ENCODE data around the gene TULP1. TPM values are rescaled to one million over a fixed set of nuclear protein-coding genes. Genes with fewer than 3 reads are reported as not detected.
"Not testable (repeated sequence)": the region's sequence is repeated elsewhere in the genome, so short reads cannot be mapped to it uniquely, and the experiment has no call there.

The TULP1 gene
- total RNA-seq, 1 donor from 2014 or later, result not detected

DNA sequence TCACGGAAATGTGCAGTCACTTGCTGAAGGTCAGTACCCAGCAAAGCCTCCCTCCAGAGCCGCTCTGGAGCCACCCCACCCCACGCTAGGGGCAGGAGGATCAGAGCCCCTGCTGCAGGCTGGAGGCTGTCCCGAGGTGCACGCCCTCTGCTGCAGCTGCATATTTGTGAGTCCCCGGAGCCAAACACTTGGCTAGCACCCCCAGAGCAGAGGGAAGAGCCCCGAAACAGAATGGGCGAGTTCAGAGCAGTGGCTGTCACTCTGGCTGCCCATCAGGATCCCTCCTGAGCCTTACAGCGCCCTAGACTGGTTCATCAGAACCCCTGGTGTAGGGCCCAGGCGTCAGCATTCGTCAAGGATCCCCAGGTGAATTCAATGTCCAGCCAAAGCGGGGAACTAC, 9.5 kb upstream of the TULP1 start:
- DNase-seq (ENCODE audit: extremely low read depth, low read depth, low spot score), result no peak

DNA sequence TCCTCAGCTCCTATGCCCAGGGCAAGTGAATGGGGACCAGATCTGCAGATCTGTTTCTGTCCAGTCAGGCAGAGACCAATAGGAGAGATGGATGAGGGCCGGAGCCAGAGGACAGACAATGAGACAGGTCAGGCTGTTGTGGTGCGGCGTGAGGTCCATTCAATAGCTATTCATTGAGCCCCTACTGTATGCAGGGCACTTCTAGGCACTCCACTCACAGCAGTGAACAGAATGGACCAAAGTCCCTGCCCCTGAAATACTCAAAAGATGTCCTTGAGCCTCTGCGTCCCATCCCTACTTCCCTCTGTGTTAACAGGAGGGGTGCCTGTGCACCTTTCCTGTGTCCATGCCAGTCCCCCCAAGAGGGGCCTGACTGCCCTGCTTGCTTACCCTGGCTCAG, 8.5 kb upstream of the TULP1 start:
- DNase-seq (ENCODE audit: extremely low read depth, low read depth, low spot score), result no peak

GRCh38 chr6:35519313-35520015, 6.8 kb upstream of the TULP1 start:
- DNase-seq (ENCODE audit: extremely low read depth, low read depth, low spot score), result no peak

DNA sequence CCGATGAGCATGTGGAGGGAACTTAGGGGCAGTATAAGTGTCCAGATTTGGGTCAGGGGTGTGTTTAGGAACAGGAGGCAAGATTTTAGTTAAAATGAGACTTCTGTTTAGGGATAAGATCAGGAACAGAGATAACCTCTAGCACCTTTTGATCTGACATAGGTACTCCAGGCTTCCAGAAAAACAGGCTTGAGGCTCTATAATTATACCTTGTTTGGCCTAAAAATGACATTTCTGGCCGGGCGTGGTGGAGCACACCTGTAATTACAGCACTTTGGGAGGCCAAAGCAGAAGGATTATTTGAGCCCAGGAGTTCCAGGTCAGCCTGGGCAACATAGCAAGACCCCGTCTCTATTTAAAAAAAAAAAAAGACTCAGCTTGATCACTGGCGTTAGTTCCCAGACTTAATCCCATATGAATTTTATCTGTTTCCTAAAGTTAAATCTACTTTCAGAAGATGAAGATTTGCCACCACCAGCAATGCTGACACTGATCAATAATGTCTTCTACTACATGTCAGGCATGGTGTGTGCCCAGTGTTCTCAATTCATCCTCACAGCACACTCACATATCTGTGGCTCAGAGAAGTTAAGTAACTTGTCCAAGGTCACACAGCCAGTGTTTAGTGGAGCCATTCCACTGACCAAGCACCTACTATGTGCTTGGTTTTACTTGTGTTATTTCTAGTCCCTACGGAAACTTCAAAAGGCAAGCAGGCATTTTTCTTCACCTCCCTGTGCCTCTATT, 6.0 kb upstream of the TULP1 start:
- no peak for DNase-seq (ENCODE audit: extremely low read depth, low read depth, low spot score)

DNA sequence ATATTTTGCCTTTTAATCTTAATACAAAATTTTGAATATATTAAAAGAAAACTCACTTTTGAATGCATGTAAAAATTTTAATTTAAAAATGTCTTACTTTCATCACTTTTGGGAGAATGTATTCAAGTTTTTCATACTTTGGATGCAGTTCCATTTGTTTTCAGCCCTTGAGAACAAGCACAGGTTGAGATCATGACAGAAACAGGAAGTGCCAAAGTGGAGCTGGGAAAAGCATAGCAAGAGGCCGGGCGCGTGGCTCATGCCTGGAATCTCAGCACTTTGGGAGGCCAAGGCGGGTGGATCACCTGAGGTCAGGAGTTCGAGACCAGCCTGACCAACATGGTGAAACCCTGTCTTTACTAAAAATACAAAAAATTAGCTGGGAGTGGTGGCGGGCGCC, 5.3 kb upstream of the TULP1 start:
- DNase-seq (ENCODE audit: extremely low read depth, low read depth, low spot score), result not testable (repeated sequence)

DNA sequence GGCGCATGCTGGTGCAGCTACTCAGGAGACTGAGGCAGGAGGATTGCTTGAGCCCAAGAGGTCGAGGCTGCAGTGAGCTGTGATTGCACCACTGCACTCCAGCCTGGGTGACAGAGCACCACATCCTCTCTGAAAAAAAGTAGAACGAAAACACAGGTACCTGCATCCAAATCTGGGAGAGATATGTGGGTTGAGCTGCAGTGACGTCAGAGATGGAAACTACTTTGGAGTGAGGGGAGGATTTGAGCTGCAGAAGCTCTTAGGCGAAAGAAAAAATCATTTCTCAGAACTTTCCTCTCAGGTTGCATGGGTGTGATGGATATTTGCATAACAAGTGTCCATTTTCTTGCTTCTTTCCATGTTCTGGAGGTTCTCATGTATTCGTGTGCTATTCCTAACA, 4.0 kb upstream of the TULP1 start:
- DNase-seq (ENCODE audit: extremely low read depth, low read depth, low spot score), result no peak

DNA sequence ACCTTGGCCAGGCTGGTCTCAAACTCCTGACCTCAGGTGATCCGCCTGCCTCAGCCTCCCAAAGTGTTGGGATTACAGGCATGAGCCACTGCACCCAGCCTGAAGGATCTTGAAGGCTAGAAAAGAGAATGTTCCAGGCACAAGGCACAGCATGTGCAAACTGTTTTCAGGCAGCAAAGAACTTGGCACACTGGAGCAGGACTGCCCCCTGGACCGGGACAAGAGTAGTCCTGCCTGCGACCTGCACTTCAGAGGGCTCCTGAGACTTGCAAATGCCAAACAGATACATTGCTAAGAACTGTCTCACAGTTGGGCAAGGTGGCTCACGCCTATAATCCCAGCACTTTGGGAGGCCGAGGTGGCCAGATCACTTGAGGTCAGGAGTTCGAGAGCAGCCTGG, 3.2 kb upstream of the TULP1 start:
- DNase-seq (ENCODE audit: extremely low read depth, low read depth, low spot score), result not testable (repeated sequence)

- no peak for DNase-seq (ENCODE audit: extremely low read depth, low read depth, low spot score)
These were observed 1.9 kb upstream of the TULP1 start for GRCh38 chr6:35514587-35514986.

DNA sequence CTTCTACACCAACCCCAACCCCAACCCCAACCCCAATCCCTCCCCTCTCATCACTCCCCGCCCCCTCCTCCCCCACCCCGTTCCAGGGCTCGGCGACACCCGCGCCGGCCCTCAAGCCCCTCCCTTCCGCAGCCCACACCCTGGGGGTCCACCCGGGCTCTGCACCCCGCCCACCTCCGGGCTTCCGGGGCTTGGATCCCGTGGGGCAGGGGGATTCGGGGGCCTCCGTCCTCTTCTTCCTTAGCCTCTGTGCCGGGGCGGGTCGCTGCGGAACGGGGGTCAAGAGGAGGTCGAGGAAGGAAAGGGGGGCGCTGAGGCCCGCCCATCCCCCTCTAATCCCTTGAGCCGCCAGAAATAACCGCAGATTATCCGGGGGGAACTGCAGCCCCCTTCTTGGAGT, 690 bp downstream of the TULP1 start:
- DNase-seq (ENCODE audit: extremely low read depth, low read depth, low spot score), result no peak

GRCh38 chr6:35511562-35511941, 1.1 kb downstream of the TULP1 start:
- no peak for DNase-seq (ENCODE audit: extremely low read depth, low read depth, low spot score)

DNA sequence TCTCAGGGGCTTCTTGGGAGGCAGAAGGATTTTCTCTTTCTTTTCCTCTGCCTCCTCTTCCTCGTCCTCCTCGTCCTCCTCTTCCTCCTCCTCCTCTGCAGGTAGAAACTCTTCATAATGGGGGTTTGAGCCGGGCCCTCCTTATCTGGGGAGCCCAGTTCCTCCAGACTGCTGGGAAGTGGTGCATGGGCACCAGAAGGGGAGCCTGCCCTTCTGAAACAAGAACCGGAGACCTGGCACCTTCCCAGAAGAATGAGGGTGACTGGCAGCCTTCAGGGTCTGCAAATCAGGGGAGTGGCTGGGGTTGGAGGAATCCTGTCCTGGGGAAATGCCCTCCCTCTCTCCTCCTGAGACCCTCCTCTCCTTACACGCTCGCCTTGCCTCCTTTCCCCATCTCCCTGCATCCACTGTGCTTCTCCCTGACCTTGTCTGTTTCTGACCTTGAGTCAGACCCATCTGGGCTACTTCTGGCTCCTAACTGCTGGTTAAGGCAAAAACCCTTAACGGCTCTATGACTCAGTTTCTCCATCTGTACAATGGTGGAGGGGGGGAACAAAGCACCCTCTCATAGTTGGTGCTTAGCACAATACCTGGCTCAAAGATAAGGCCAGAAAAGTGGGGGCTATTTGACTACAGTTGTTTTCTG, 1.7 kb downstream of the TULP1 start:
- no peak for DNase-seq (ENCODE audit: extremely low read depth, low read depth, low spot score)

GRCh38 chr6:35508542-35508941, 4.2 kb downstream of the TULP1 start:
- DNase-seq (ENCODE audit: extremely low read depth, low read depth, low spot score), result no peak

DNA sequence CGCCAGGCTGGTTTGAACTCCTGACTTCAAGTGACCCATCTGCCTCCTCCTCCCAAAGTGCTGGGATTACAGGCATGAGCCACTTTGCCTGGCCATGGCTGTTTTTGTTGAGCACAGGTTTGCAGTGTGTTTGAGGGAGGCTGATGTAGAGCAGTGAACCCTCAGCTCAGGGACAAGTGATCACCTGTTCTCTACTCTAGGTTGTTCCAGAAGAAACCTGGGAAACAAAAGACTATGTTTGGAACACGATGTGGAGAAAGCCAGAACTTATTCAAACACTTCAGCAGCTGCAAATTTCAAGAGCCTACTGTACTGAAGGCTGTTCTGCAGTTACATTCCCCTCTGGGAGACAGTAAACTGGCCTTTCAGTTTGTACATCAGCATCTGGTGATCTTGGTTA, 4.7 kb downstream of the TULP1 start:
- DNase-seq (ENCODE audit: extremely low read depth, low read depth, low spot score), result no peak

GRCh38 chr6:35507221-35507620, 5.5 kb downstream of the TULP1 start:
- no peak for DNase-seq (ENCODE audit: extremely low read depth, low read depth, low spot score)

DNA sequence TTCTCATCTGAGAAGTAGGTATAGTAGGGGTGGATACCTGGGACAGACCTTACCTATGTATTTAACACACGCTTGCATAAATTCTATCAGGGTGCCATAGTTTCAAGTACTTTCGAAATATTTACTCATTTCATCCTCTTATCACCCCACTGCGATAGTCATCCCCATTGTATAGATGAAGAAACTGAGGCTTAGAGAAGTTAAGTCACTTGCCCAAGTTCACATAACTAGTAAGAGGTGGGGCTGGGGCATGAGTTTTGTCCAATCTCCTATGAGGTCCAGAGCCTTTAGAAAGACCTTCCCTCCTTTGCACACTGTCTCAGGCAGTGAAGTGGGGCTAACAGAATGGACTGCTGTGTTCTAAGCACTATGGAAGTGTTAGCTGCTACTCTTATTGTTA, 6.2 kb downstream of the TULP1 start:
- DNase-seq (ENCODE audit: extremely low read depth, low read depth, low spot score), result no peak

- no peak for DNase-seq (ENCODE audit: extremely low read depth, low read depth, low spot score)
These were observed 6.7 kb downstream of the TULP1 start for GRCh38 chr6:35505999-35506412.

GRCh38 chr6:35503534-35503933, 9.2 kb downstream of the TULP1 start:
- no peak for DNase-seq (ENCODE audit: extremely low read depth, low read depth, low spot score)

DNA sequence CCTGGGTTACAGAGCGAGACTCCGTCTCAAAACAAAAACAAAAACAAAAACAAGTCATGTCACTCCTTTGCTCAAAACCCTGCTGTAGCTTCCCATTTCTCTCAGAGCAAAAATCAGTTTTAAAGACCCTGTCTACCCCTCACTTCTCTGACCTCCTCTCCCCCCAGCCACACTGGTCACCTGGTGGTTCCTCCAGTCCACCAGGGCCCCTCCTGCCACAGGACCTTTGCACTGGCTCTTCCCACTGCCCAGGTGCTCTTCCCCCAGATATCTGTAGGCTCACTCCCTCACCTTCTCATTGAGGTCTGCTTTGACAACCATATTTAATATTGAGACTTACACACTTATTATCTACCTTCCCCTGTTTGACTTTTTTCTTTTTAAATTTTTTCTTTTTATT, 10.9 kb downstream of the TULP1 start:
- DNase-seq (ENCODE audit: extremely low read depth, low read depth, low spot score), result no peak

- DNase-seq (ENCODE audit: extremely low read depth, low read depth, low spot score), result no peak
These were observed 11.9 kb downstream of the TULP1 start for GRCh38 chr6:35500782-35501181.

DNA sequence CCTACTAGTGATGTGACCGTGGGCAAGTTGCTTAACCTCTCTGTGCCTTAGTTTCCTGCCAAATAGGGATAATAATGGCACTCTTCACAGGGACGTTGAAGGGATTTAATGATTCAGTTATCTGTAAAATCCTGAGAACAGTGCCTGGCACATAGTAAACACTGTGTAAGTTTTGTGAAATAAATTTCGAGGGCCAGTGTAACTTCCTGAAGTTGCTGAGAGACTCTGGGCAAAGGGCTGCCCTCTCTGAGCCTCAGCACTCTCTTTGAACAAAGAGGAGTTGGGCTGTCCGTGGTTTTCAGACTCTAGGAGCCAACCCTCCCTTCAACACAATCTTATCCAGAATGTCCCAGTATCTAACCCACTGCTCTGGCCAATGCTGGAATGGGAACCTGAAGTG, 13.3 kb downstream of the TULP1 start:
- DNase-seq (ENCODE audit: extremely low read depth, low read depth, low spot score), result no peak

GRCh38 chr6:35498422-35499067, 14.2 kb downstream of the TULP1 start:
- no peak for DNase-seq (ENCODE audit: extremely low read depth, low read depth, low spot score)
